Calu3 (cell line): Measurements from ENCODE around the gene CEMP1. TPM values are rescaled to one million over a fixed set of nuclear protein-coding genes. Genes with fewer than 3 reads are reported as not detected.

Source experiments
- BruUV-seq: library from RNA; stranded (reverse); fragments of 400-500 nt; replicated peaks from 2 replicates; lab custom pipeline; 2021; lab: Mats Ljungman, UMichigan
- CTCF ChIA-PET: fragments of 300-600 bp; sonication (Branson Sonifier 250); formaldehyde crosslinking; loops from one replicate; lab custom pipeline; 2022; ENCODE audit warnings: antibody characterized with exemption; lab: Charles Lee
- DNase-seq: peaks from one replicate; pipeline ENCODE4 v3.0.0; 2022
- H3K27ac Mint-ChIP-seq: one replicate; pipeline ENCODE4 v1.8.0; 2022; ENCODE audit warnings: mixed read lengths; ENCODE audit not compliant: unreplicated experiment
- H3K27me3 Mint-ChIP-seq: one replicate; pipeline ENCODE4 v1.8.0; 2022; ENCODE audit warnings: mixed read lengths; ENCODE audit not compliant: unreplicated experiment
- H3K36me3 Mint-ChIP-seq: one replicate; pipeline ENCODE4 v1.8.0; 2022; ENCODE audit warnings: mild to moderate bottlenecking, moderate library complexity, mixed read lengths; ENCODE audit not compliant: insufficient read depth, unreplicated experiment
- H3K4me1 Mint-ChIP-seq: one replicate; pipeline ENCODE4 v1.8.0; 2022; ENCODE audit warnings: mild to moderate bottlenecking, low read depth, mixed read lengths; ENCODE audit not compliant: unreplicated experiment
- H3K4me3 Mint-ChIP-seq: one replicate; pipeline ENCODE4 v1.8.0; 2022; ENCODE audit warnings: mild to moderate bottlenecking, low read depth, moderate library complexity, mixed read lengths; ENCODE audit not compliant: unreplicated experiment
- H3K9me3 Mint-ChIP-seq: one replicate; pipeline ENCODE4 v1.8.0; 2022; ENCODE audit warnings: low read depth, mixed read lengths; ENCODE audit not compliant: unreplicated experiment
- intact Hi-C: fragments of 100-400 bp; cut with micrococcal nuclease; formaldehyde crosslinking; loops from one replicate; pipeline ENCODE4 v1.10.0; 2022; ENCODE audit not compliant: unreplicated experiment
- total RNA-seq: library from RNA; stranded (reverse); gene quantifications from 2 replicates; pipeline ENCODE4 v1.2.3, GENCODE V29; 2022
- TF ChIP-seq, protein P1 (sequence below): fragments of 200-600 bp; IDR thresholded peaks from one replicate; pipeline ENCODE4 v1.8.0; 2022; ENCODE audit warnings: antibody characterized with exemption; ENCODE audit not compliant: unreplicated experiment

CEMP1 gene
- total RNA-seq, 1 experiment from 2014 or later: 0.90 TPM

GRCh38 chr16:2528161-2529060, 2.8 kb downstream of the CEMP1 start:
- H3K27me3 Mint-ChIP-seq: no peaks in the 10 kb centered on the region
- CTCF ChIA-PET: interaction anchor here (0.6 kb wide), 1 partner anchor 16 kb away, joined by 3 read pairs; no protein-coding TSS in a partner anchor
- peaks cover 77% of the 10 kb centered on the region for H3K36me3 Mint-ChIP-seq
- peaks cover 14% of the 10 kb centered on the region for H3K4me1 Mint-ChIP-seq
- DNase-seq: no peak
- intact Hi-C loops: no loop called here
- H3K27ac Mint-ChIP-seq: no peak overlapping the region
- H3K9me3 Mint-ChIP-seq: no peaks in the 10 kb centered on the region
- BruUV-seq: no TSS peak
- no peak overlapping the region for H3K4me3 Mint-ChIP-seq
- TF ChIP-seq, protein P1, sequence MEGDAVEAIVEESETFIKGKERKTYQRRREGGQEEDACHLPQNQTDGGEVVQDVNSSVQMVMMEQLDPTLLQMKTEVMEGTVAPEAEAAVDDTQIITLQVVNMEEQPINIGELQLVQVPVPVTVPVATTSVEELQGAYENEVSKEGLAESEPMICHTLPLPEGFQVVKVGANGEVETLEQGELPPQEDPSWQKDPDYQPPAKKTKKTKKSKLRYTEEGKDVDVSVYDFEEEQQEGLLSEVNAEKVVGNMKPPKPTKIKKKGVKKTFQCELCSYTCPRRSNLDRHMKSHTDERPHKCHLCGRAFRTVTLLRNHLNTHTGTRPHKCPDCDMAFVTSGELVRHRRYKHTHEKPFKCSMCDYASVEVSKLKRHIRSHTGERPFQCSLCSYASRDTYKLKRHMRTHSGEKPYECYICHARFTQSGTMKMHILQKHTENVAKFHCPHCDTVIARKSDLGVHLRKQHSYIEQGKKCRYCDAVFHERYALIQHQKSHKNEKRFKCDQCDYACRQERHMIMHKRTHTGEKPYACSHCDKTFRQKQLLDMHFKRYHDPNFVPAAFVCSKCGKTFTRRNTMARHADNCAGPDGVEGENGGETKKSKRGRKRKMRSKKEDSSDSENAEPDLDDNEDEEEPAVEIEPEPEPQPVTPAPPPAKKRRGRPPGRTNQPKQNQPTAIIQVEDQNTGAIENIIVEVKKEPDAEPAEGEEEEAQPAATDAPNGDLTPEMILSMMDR: no peak

DNA sequence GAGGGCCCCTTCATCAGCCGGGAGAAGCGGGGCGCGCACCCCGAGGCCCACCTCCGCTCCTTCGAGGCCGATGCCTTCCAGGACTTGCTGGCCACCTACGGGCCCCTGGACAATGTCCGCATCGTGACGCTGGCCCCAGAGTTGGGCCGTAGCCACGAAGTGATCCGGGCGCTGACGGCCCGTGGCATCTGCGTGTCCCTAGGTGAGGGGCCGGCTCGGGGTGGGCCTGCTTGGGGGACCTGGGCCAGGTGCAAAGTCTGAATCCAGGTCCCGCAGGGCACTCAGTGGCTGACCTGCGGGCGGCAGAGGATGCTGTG, 3.5 kb downstream of the CEMP1 start:
- Mint-ChIP-seq H3K4me1 (peaks cover 14% of the 10 kb centered on the region), H3K27me3 (no peaks in the 10 kb centered on the region), H3K9me3 (no peaks in the 10 kb centered on the region), H3K27ac (no peak overlapping the region), H3K4me3 (no peak overlapping the region), H3K36me3 (peaks cover 80% of the 10 kb centered on the region)
- CTCF ChIA-PET: no interaction called here
- TF ChIP-seq, protein P1: no peak
- intact Hi-C loops: no loop called here
- DNase-seq: no peak
- BruUV-seq: no TSS peak

DNA sequence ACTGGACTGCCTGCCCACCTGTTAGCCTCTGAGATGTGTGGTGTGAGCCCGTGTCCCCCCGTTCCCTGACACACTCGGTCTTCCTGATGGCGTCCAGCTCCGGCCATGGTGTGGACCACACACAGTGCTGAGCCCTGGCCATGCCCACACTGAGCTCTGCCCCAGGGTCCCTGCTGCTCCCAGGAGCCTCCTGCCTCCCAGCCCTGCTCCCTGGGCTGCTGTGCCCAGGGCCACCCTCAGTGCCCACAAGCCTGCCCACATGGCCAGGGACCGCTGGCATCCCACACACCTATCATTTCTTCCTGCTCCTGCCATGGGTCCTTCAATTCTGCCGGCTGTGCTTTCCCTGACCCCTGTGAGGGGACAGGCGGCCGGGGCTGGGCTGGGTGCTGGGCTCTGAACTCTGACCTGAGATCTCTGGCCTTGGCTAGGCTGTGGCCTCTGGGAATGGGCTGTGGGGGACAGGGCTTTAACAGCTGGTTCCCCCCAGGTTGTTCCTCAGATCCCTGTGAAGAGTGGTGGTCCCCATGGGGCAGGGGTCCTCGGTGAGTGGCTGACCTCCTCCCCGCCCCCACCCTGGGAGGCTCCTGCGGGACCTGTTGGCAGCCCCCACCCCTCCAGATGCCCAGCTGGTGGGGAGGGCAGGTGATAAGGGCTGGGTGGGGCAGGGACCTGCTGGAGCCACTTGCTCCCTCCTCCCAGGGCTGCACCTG, 4.0 kb downstream of the CEMP1 start:
- Mint-ChIP-seq H3K4me1 (peaks cover 14% of the 10 kb centered on the region), H3K9me3 (no peaks in the 10 kb centered on the region), H3K27me3 (no peaks in the 10 kb centered on the region), H3K36me3 (peaks cover 77% of the 10 kb centered on the region), H3K27ac (peak overlapping the region; percentile 36), H3K4me3 (peak overlapping the region; percentile 13)
- no TSS peak for BruUV-seq
- intact Hi-C loops: no loop called here
- DNase-seq: no peak
- CTCF ChIA-PET: interaction anchor here (0.6 kb wide), 1 partner anchor 8 kb away, joined by 4 read pairs; no protein-coding TSS in a partner anchor
- TF ChIP-seq, protein P1: no peak

- CTCF ChIA-PET: no interaction called here
- peaks cover 21% of the 10 kb centered on the region for H3K4me1 Mint-ChIP-seq
These were observed 5.1 kb downstream of the CEMP1 start for GRCh38 chr16:2526135-2526534.

More at GRCh38 chr16:2526135-2526534, 5.1 kb downstream of the CEMP1 start:
- Mint-ChIP-seq H3K4me3 (no peak overlapping the region), H3K9me3 (no peaks in the 10 kb centered on the region), H3K36me3 (peaks cover 75% of the 10 kb centered on the region), H3K27ac (peak overlapping the region; percentile 6), H3K27me3 (no peaks in the 10 kb centered on the region)
- intact Hi-C loops: no loop called here
- no peak for DNase-seq
- TF ChIP-seq, protein P1: no peak
- BruUV-seq: no TSS peak
